BE2C (cell line): Measurements from ENCODE around the gene TBXT.

Source experiments
- DNase-seq: peaks from one replicate; pipeline ENCODE4 v3.0.0-alpha.2; 2020
- H3K27me3 ChIP-seq: fragments of 250-450 bp; sonication (Bioruptor Pico); 2 replicates; pipeline ENCODE4 v1.5.1; 2020; ENCODE audit warnings: mild to moderate bottlenecking
- H3K36me3 ChIP-seq: fragments of 250-450 bp; sonication (Bioruptor Pico); 2 replicates; pipeline ENCODE4 v1.5.1; 2020; ENCODE audit warnings: mild to moderate bottlenecking
- H3K4me1 ChIP-seq: fragments of 250-450 bp; sonication (Bioruptor Pico); 2 replicates; pipeline ENCODE4 v1.5.1; 2020
- H3K4me3 ChIP-seq: 2 replicates; pipeline ENCODE4 v1.5.1; 2011; ENCODE audit warnings: low read depth, low read length
- H3K9me3 ChIP-seq: fragments of 250-450 bp; sonication (Bioruptor Pico); 2 replicates; pipeline ENCODE4 v1.5.1; 2020
- TF ChIP-seq, protein P1 (sequence below): IDR thresholded peaks from 2 replicates; pipeline ENCODE4 v1.5.1; 2012; ENCODE audit warnings: mild to moderate bottlenecking, low read depth, low read length

TBXT gene

DNA sequence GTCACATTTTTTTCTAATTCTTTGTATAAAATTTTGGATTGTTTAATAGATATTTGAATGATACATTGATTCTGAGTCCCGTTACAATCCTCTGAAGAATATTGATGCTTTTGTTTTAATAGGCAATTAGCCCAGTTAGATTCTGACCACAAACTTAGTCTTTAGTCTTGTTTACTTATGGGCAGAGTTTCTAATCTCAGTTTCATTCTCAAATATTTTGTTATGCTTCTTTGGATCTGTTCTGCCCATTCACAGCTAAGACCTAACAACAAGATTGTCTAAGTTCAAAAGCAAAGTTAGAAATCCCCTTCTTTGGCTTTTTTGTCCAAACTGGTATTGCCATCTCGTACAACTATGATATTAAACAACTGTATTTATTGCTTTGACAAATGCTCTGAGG lies 58.0 kb downstream of the TBXT start:
- H3K4me3 ChIP-seq = no peak overlapping the region
- DNase-seq = no peak
- H3K36me3 ChIP-seq = no peaks in the 10 kb centered on the region
- H3K9me3 ChIP-seq = no peaks in the 10 kb centered on the region
- no peaks in the 10 kb centered on the region for H3K4me1 ChIP-seq
- TF ChIP-seq, protein P1, sequence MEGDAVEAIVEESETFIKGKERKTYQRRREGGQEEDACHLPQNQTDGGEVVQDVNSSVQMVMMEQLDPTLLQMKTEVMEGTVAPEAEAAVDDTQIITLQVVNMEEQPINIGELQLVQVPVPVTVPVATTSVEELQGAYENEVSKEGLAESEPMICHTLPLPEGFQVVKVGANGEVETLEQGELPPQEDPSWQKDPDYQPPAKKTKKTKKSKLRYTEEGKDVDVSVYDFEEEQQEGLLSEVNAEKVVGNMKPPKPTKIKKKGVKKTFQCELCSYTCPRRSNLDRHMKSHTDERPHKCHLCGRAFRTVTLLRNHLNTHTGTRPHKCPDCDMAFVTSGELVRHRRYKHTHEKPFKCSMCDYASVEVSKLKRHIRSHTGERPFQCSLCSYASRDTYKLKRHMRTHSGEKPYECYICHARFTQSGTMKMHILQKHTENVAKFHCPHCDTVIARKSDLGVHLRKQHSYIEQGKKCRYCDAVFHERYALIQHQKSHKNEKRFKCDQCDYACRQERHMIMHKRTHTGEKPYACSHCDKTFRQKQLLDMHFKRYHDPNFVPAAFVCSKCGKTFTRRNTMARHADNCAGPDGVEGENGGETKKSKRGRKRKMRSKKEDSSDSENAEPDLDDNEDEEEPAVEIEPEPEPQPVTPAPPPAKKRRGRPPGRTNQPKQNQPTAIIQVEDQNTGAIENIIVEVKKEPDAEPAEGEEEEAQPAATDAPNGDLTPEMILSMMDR = no peak
- peaks cover 8% of the 10 kb centered on the region; the same call in 1 of the 2 replicates for H3K27me3 ChIP-seq
